Spinal cord (tissue), 10 donors: Measurements from ENCODE around the gene CSNK1E. TPM values are rescaled to one million over a fixed set of nuclear protein-coding genes. Genes with fewer than 3 reads are reported as not detected.

Experiments used
- DNase-seq, 6 donors: peaks; one replicate each; pipeline versions ENCODE4 v3.0.0 to v3.0.0-alpha.2; 2013 to 2015; ENCODE audit warnings: low spot score in 6 of 6, low read depth in 4 of 6
- H3K27ac ChIP-seq: one replicate; pipeline ENCODE4 v1.5.1; 2013; ENCODE audit warnings: low read depth, low read length, control low read depth
- H3K27me3 ChIP-seq: one replicate; pipeline ENCODE4 v1.6.1; 2013; ENCODE audit warnings: low read length; ENCODE audit not compliant: control insufficient read depth, insufficient read depth
- H3K36me3 ChIP-seq: one replicate; pipeline ENCODE4 v1.6.1; 2013; ENCODE audit warnings: low read length; ENCODE audit not compliant: control insufficient read depth, insufficient read depth
- H3K4me1 ChIP-seq: one replicate; pipeline ENCODE4 v1.6.1; 2013; ENCODE audit warnings: low read length; ENCODE audit not compliant: control insufficient read depth, insufficient read depth
- H3K4me3 ChIP-seq: one replicate; pipeline ENCODE4 v1.5.1; 2013; ENCODE audit warnings: low read depth, low read length, control low read depth
- H3K9me3 ChIP-seq: one replicate; pipeline ENCODE4 v1.6.1; 2013; ENCODE audit warnings: low read length; ENCODE audit not compliant: control insufficient read depth, insufficient read depth
- WGBS: methylation state at CpG from one replicate; pipeline ENCODE4 v1.1.5; 2013; ENCODE audit warnings: missing lambda C conversion rate; ENCODE audit not compliant: insufficient coverage; 5-methylcytosine and 5-hydroxymethylcytosine counted together
- polyA plus RNA-seq, 2 donors: library from polyadenylated mRNA; unstranded; fragments of 120-200 nt; gene quantifications; one replicate each; pipeline ENCODE4 v1.2.1, GENCODE V29; 2013; ENCODE audit not compliant: insufficient read length in 2 of 2
- total RNA-seq, 2 donors: library from RNA; depleted of rRNA in 1 of 2; stranded (reverse); fragments of 120-200 nt in 1 of 2; fragments of >200 nt in 1 of 2; gene quantifications; one replicate each; pipeline versions ENCODE4 v1.2.3 to v1.2.4, GENCODE V29; 2013 to 2014
- donor health status: healthy.

The CSNK1E gene
- total and polyA plus RNA-seq, 4 donors: 69.1 to 254 (median 170) TPM

GRCh38 chr22:38338772-38339379 lies 21.6 kb upstream of the CSNK1E start:
- no peaks in the 10 kb centered on the region for H3K9me3 ChIP-seq
- peaks cover 9% of the 10 kb centered on the region for H3K4me1 ChIP-seq
- peaks cover 4% of the 10 kb centered on the region for H3K27me3 ChIP-seq
- H3K36me3 ChIP-seq: no peaks in the 10 kb centered on the region
- H3K27ac ChIP-seq: no peak overlapping the region
- 100% methylated on average over 2 of the region's 4 CpGs for WGBS
- no peak overlapping the region for H3K4me3 ChIP-seq
- no peak for DNase-seq

DNA sequence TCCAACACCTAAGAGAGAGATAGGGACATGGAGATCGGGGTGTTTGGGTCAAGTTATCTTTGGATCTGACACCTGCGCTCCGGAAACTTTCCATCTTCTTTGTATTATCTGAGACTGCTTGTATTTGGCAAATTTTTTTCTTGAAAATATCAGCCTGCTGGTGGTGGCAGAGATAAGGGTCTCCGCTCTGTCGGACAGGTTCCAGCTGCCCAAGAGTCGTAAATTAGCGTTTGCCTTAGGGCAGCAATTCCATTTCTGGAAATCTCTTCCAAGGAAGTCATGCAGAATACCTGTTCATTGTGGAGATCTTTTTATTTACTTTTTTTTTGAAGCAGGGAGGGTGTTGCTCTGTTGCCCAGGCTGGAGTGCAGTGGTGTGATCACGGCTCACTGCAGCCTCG lies 19.5 kb upstream of the CSNK1E start:
- no peak overlapping the region for H3K27ac ChIP-seq
- no peak for DNase-seq
- no peaks in the 10 kb centered on the region for H3K9me3 ChIP-seq
- peaks cover 4% of the 10 kb centered on the region for H3K27me3 ChIP-seq
- H3K4me1 ChIP-seq: peaks cover 9% of the 10 kb centered on the region
- H3K4me3 ChIP-seq: no peak overlapping the region
- WGBS: 85% methylated on average over 5 of the region's 9 CpGs
- no peaks in the 10 kb centered on the region for H3K36me3 ChIP-seq

GRCh38 chr22:38335077-38335476 lies 17.8 kb upstream of the CSNK1E start:
- peaks cover 4% of the 10 kb centered on the region for H3K27me3 ChIP-seq
- WGBS: 88% methylated on average over 2 of the region's 3 CpGs
- no peak overlapping the region for H3K27ac ChIP-seq
- DNase-seq: no peak
- peaks cover 9% of the 10 kb centered on the region for H3K4me1 ChIP-seq
- no peaks in the 10 kb centered on the region for H3K9me3 ChIP-seq
- H3K36me3 ChIP-seq: no peaks in the 10 kb centered on the region
- H3K4me3 ChIP-seq: no peak overlapping the region

GRCh38 chr22:38327805-38328204 lies 10.6 kb upstream of the CSNK1E start:
- Histone ChIP-seq H3K4me1 (peaks cover 9% of the 10 kb centered on the region), H3K4me3 (no peak overlapping the region), H3K27me3 (no peaks in the 10 kb centered on the region), H3K9me3 (no peaks in the 10 kb centered on the region), H3K36me3 (peaks cover 4% of the 10 kb centered on the region), H3K27ac (no peak overlapping the region)
- WGBS: 75% methylated on average over 13 of the region's 16 CpGs
- no peak for DNase-seq

GRCh38 chr22:38327396-38327795 lies 10.2 kb upstream of the CSNK1E start:
- WGBS: 81% methylated on average over 6 of the region's 7 CpGs
- H3K27me3 ChIP-seq: no peaks in the 10 kb centered on the region
- H3K27ac ChIP-seq: no peak overlapping the region
- H3K4me3 ChIP-seq: no peak overlapping the region
- H3K9me3 ChIP-seq: no peaks in the 10 kb centered on the region
- H3K36me3 ChIP-seq: peaks cover 4% of the 10 kb centered on the region
- DNase-seq: no peak
- peaks cover 9% of the 10 kb centered on the region for H3K4me1 ChIP-seq

DNA sequence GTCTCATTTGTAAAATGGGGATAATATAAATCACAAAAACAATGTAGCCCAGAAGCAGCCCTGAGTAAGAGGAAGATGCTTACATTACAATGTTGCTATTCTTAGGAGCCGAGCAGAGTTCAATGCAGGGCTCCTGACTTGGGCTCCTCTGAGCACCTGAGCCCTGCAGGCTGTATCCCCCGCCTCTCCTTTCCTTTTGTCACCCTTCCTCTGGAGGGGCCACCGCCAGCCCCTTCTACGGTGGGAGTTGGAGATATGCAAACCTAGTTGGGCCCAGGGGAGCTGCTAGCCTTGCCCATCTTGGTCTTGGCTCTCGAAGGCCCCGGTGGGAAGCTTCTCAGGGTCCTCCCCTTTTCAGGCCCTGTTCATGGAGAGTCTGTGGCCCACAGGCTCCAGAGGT lies 8.4 kb upstream of the CSNK1E start:
- Histone ChIP-seq H3K4me1 (peaks cover 9% of the 10 kb centered on the region), H3K27ac (no peak overlapping the region), H3K9me3 (no peaks in the 10 kb centered on the region), H3K27me3 (no peaks in the 10 kb centered on the region), H3K4me3 (no peak overlapping the region), H3K36me3 (peaks cover 4% of the 10 kb centered on the region)
- 64% methylated on average over 5 of the region's 6 CpGs for WGBS
- no peak for DNase-seq

DNA sequence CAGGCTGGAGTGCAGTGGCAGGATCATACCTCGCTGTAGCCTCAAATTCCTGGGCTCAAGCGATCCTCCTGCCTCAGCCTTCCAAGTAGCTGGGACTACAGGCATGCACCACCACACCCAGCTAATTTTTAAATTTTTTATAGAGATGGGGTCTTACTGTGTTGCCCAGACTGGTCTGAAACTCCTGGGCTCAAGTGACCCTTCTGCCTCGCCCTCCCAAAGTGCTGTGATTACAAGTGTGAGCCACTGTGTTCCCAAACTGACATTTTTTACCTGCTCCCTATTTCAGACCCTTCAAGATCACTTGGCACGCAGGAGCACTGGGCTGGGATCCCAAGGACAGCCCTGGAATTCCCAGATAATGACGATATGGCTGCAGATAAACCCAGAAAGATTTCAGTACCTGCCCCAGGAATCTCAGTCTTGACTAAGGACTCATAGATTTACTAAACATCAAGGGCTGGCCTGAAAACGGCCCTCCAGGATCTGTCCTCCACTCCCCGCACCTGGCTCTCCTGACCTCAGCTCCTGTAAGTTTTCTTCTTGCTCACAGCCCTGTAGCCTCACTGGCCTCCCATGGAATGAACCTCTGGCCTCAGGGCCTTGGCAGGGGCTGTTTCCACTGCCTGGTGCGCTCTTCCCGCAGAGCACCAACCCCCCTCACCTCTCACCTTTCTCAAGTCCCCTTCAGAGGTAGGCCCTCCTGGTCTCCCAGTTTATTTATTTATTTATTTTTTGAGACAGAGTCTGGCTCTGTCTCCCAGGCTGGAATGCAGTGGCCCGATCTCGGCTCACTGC lies 3.6 kb upstream of the CSNK1E start:
- H3K9me3 ChIP-seq: no peaks in the 10 kb centered on the region
- H3K4me3 ChIP-seq: no peak overlapping the region
- H3K27ac ChIP-seq: no peak overlapping the region
- no peaks in the 10 kb centered on the region for H3K27me3 ChIP-seq
- WGBS: 95% methylated on average over 6 of the region's 11 CpGs
- DNase-seq: no peak
- no peaks in the 10 kb centered on the region for H3K36me3 ChIP-seq
- H3K4me1 ChIP-seq: peaks cover 16% of the 10 kb centered on the region

DNA sequence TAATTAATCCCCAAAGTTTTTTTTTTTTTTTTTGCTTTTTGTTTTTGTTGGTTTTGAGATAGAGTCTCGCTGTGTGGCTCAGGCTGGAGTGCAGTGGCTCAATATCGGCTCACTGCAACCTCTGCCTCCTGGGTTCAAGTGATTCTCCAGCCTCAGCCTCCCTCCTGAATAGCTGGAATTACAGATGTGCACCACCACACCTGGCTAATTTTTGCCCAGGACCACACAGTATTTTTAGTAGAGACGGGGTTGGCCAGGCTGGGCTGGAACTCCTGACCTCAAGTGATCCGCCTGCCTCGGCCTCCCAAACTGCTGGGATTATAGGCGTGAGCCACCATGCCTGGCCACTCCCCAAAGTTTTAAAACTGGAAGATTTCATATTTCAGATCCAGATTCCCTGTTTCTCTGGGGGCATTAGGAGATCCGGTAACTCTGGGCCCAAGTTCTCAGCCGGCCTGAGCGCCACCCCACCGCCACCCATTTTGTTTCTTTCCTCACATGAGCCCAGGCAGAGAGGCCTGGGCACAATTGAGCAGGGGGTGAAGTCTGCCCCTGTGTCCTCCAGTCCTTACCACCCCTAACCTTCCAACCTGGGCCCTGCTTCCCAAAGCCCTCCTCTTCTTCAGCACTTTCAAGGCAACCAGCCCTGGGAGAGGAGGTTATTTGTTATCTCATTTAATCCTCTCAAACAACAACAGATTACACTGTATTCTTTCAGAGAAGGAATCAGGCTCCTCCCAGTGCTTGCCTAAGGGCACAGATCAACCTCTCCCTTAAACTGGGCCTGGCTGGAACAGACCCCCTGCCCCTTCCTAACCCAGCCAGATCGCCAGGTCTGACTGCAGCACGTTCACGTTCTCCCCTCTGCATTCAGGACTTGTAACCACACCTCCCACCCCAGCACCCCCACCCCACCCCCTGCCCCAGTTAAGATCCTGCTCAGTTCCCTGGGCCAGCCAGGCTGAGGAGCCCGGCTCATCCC lies 1.9 kb upstream of the CSNK1E start:
- Histone ChIP-seq H3K4me3 (no peak overlapping the region), H3K9me3 (no peaks in the 10 kb centered on the region), H3K36me3 (peaks cover 6% of the 10 kb centered on the region), H3K27ac (no peak overlapping the region), H3K4me1 (peaks cover 33% of the 10 kb centered on the region), H3K27me3 (no peaks in the 10 kb centered on the region)
- WGBS: 79% methylated on average over 11 of the region's 14 CpGs
- no peak for DNase-seq

DNA sequence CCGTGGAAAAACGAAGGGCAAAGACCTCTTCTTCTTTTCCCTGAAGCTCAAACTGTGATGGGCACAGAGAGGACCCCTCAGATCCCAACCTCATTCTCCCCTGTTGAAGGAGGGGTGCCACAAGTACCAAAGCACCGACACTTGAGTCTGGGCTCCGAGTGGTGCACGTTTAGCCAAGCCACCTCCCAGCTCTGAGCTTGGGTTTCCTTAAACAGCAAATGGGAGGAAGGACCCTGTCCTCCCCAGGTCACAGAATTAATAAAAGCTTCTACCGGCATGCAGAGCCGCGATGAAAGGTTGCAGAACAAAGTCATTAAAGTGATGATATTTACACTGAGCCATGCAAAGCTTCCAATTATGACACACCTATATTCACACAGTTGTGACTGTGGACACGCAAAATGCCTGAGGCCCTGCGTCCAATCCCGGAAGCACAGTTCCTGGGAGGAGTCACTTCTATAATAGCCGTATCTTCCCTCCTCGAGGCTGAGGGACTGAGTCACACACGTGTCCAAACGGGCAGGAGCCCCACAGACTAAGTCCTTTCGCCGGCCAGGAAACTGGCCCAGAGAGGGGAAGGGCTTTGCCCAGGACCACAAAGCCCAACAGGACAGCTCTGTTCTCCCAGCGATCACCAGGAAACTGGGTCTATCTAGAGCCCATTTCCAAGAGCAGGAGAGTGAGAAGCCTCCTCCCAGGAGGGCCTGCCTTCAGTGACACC lies 922 bp upstream of the CSNK1E start:
- DNase-seq: peak in 2 of 6 donors; percentile 42 to 44
- H3K36me3 ChIP-seq: peaks cover 15% of the 10 kb centered on the region
- no peaks in the 10 kb centered on the region for H3K9me3 ChIP-seq
- H3K4me1 ChIP-seq: peaks cover 43% of the 10 kb centered on the region
- 30% methylated on average over 13 of the region's 18 CpGs for WGBS
- H3K27ac ChIP-seq: peak overlapping the region; percentile 94
- H3K4me3 ChIP-seq: peak overlapping the region; percentile 51
- H3K27me3 ChIP-seq: no peaks in the 10 kb centered on the region
